Adrenal gland (tissue), 12 donors: ENCODE results near the gene AGO1. TPM values are rescaled to one million over a fixed set of nuclear protein-coding genes. Genes with fewer than 3 reads are reported as not detected.
A peak's percentile ranks its signal among the peaks of the same experiment; 100 is the strongest.

Experiments
- DNase-seq, 7 donors: peaks; one replicate each; pipeline ENCODE4 v3.0.0-alpha.2; 2019 to 2020
- H3K27ac ChIP-seq, 5 donors: fragments of 200-600 bp; sonication (generic) in 4 of 5; 1 replicate in 3 of 5; 2 replicates in 2 of 5; pipeline versions ENCODE4 v1.5.1 to v1.8.0; 2016 to 2020; ENCODE audit warnings: mild to moderate bottlenecking in 1 of 5
- H3K27me3 ChIP-seq: fragments of 200-600 bp; 2 replicates; pipeline ENCODE4 v1.8.0; 2021
- H3K36me3 ChIP-seq, 2 donors: fragments of 200-600 bp; replicated peaks in 1 of 2; 1 replicate in 1 of 2; 2 replicates in 1 of 2; pipeline versions ENCODE4 v1.5.1 to v1.8.0; 2018 to 2022
- H3K4me1 ChIP-seq, 2 donors: fragments of 200-600 bp; replicated peaks in 1 of 2; 1 replicate in 1 of 2; 2 replicates in 1 of 2; pipeline versions ENCODE4 v1.5.1 to v1.8.0; 2018 to 2021
- H3K4me3 ChIP-seq, 4 donors: fragments of 200-600 bp; sonication (generic) in 3 of 4; one replicate each; pipeline ENCODE4 v1.5.1; 2016 to 2018
- H3K9me3 ChIP-seq, 3 donors: fragments of 200-600 bp; sonication (generic) in 1 of 3; replicated peaks in 1 of 3; 1 replicate in 2 of 3; 2 replicates in 1 of 3; pipeline versions ENCODE4 v1.5.1 to v1.8.0; 2016 to 2021
- CTCF ChIP-seq, 6 experiments: fragments of 450-650 bp in 4 of 6; fragments of 200-600 bp in 2 of 6; sonication (generic) in 1 of 6; IDR thresholded peaks; 1 replicate in 5 of 6; 2 replicates in 1 of 6; pipeline versions ENCODE4 v1.5.1 to v1.8.0; 2016 to 2021; ENCODE audit warnings: antibody characterized with exemption in 6 of 6, mild to moderate bottlenecking in 2 of 6, moderate library complexity in 1 of 6
- POLR2A ChIP-seq, 2 donors: fragments of 450-650 bp; IDR thresholded peaks; one replicate each; pipeline ENCODE4 v1.6.1; 2017; ENCODE audit warnings: antibody characterized with exemption in 2 of 2, mild to moderate bottlenecking in 2 of 2, moderate library complexity in 1 of 2
- WGBS, 4 donors: extraction: QIAGEN DNeasy Blood & Tissue Kit in 2 of 4; methylation state at CpG; one replicate each; pipeline versions ENCODE4 v1.1.5 to v1.1.7; 2013 to 2017; 5-methylcytosine and 5-hydroxymethylcytosine counted together
- intact Hi-C, 2 donors: fragments of 100-400 bp; cut with DNase I; formaldehyde crosslinking; loops; one replicate each; pipeline versions ENCODE4 v1.14.1 to v1.15.0; 2022 to 2023
- polyA plus RNA-seq, 3 donors: library from polyadenylated mRNA; stranded (reverse); fragments of 200-250 nt in 2 of 3; fragments of 350-450 nt in 1 of 3; fragmentation: Illumina TruSeq in 1 of 3; extraction: RNeasy Lipid Tissue Mini Kit (QIAGEN cat#74804) in 1 of 3; gene quantifications; one replicate each; pipeline ENCODE4 v1.2.3, GENCODE V29; 2013 to 2014
- total RNA-seq, 9 donors: library from RNA; depleted of rRNA in 4 of 9; stranded (reverse); fragments of >200 nt in 4 of 9; fragments of 120-200 nt in 1 of 9; fragmentation: NEBNext Ultra II Directional in 1 of 9; extraction: Animal tissue kit (Norgen Biotek cat#: 25700) in 1 of 9; gene quantifications; one replicate each; pipeline versions ENCODE4 v1.1.0 to v1.2.4, GENCODE V29; 2013 to 2023
- donor health status: healthy with polysubstance abuse.
- donor health status: Bipolar disorder and iron deficiency.
- donor health status: DM: yes; HTN: yes; CAD: no.
- donor health status: DM: no; HTN: no; CAD: no.
- donor health status: DM: no; HTN: no; CAD: no.
- donor health status: DM: yes; HTN: yes; CAD: no.

The AGO1 gene
- total and polyA plus RNA-seq, 12 donors, result 4.5 to 51.1 (median 33.8) TPM

GRCh38 chr1:35884934-35885333 is 1.9 kb downstream of the AGO1 start:
- no peaks in the 10 kb centered on the region for H3K9me3 ChIP-seq
- peak overlapping the region in 1 of 5 donors; percentile 82 for H3K27ac ChIP-seq
- intact Hi-C loops, result loop anchor here in 1 of 2 donors (10.0 kb wide), 1 partner anchor 200 kb away; the partner anchor contains the start of genes ADPRS and TEKT2
- no peaks in the 10 kb centered on the region for H3K27me3 ChIP-seq
- peaks cover 0 to 7% of the 10 kb centered on the region in 2 donors for H3K36me3 ChIP-seq
- 46 to 71% (median 64%) methylated on average over 2 of the region's 2 CpGs for WGBS, 4 donors
- peaks cover 0 to 36% of the 10 kb centered on the region in 2 donors for H3K4me1 ChIP-seq
- no peak for DNase-seq
- H3K4me3 ChIP-seq, result no peak overlapping the region
- TF ChIP-seq POLR2A (IDR thresholded peaks at IDR 0.05) (no peak), CTCF (IDR thresholded peaks at IDR 0.05) (no peak)

- no peak for DNase-seq
- WGBS, 4 donors, result 62 to 69% (median 66%) methylated on average over 4 of the region's 4 CpGs
- H3K9me3 ChIP-seq, result no peaks in the 10 kb centered on the region
Observed at GRCh38 chr1:35885961-35886558, 3.1 kb downstream of the AGO1 start.

GRCh38 chr1:35886577-35887431 is 3.8 kb downstream of the AGO1 start:
- Histone ChIP-seq H3K36me3 (peaks cover 0 to 24% of the 10 kb centered on the region in 2 donors), H3K27ac (peak overlapping the region in 1 of 5 donors; percentile 20), H3K4me1 (peaks cover 0 to 36% of the 10 kb centered on the region in 2 donors), H3K9me3 (no peaks in the 10 kb centered on the region), H3K27me3 (no peaks in the 10 kb centered on the region), H3K4me3 (no peak overlapping the region)
- WGBS, 4 donors, result 48 to 71% (median 54%) methylated on average over 3 of the region's 3 CpGs
- intact Hi-C loops, result loop anchor here in 1 of 2 donors (10.0 kb wide), 1 partner anchor 198 kb away; the partner anchor contains the start of genes ADPRS and TEKT2
- no peak for DNase-seq
- TF ChIP-seq CTCF (IDR thresholded peaks at IDR 0.05) (no peak), POLR2A (IDR thresholded peaks at IDR 0.05) (no peak)

More at GRCh38 chr1:35885961-35886558, 3.1 kb downstream of the AGO1 start:
- H3K27me3 ChIP-seq, result no peaks in the 10 kb centered on the region
- intact Hi-C loops, result loop anchor here in 1 of 2 donors (10.0 kb wide), 1 partner anchor 199 kb away; the partner anchor contains the start of genes ADPRS and TEKT2
- H3K36me3 ChIP-seq, result peaks cover 0 to 17% of the 10 kb centered on the region in 2 donors
- H3K4me1 ChIP-seq, result peaks cover 0 to 36% of the 10 kb centered on the region in 2 donors
- H3K27ac ChIP-seq, result peak overlapping the region in 1 of 5 donors; percentile 1
- H3K4me3 ChIP-seq, result no peak overlapping the region
- TF ChIP-seq CTCF (IDR thresholded peaks at IDR 0.05), result no peak
- no peak for TF ChIP-seq POLR2A (IDR thresholded peaks at IDR 0.05)

GRCh38 chr1:35887508-35887907 is 4.5 kb downstream of the AGO1 start:
- Histone ChIP-seq H3K27me3 (no peaks in the 10 kb centered on the region), H3K27ac (no peak overlapping the region), H3K36me3 (peaks cover 0 to 31% of the 10 kb centered on the region in 2 donors), H3K4me1 (peaks cover 0 to 36% of the 10 kb centered on the region in 2 donors), H3K4me3 (no peak overlapping the region), H3K9me3 (no peaks in the 10 kb centered on the region)
- WGBS, 4 donors, result 80 to 85% (median 83%) methylated on average over 2 of the region's 2 CpGs
- TF ChIP-seq CTCF (IDR thresholded peaks at IDR 0.05) (no peak), POLR2A (IDR thresholded peaks at IDR 0.05) (no peak)
- intact Hi-C loops, result loop anchor here in 1 of 2 donors (10.0 kb wide), 1 partner anchor 197 kb away; the partner anchor contains the start of genes ADPRS and TEKT2
- no peak for DNase-seq
